HuH-7 (cell line): ENCODE measurements around the gene POGZ.

Experiments used
- DNase-seq: peaks from one replicate; pipeline ENCODE4 v3.0.0; 2011; ENCODE audit warnings: low spot score

Gene POGZ

GRCh38 chr1:151372058-151372934 is 87.0 kb downstream of the POGZ start, which contains the start of gene SELENBP1:
Gene SELENBP1 (minus strand): TSS chr1:151372705. CDS start chr1:151372641, 64 bp downstream.
- peak; percentile 62 for DNase-seq

GRCh38 chr1:151371370-151372057 is 87.8 kb downstream of the POGZ start:
- no peak for DNase-seq

- DNase-seq: no peak
Observed at GRCh38 chr1:151370211-151370911, 88.9 kb downstream of the POGZ start.

GRCh38 chr1:151369621-151370048 is 89.7 kb downstream of the POGZ start:
- no peak for DNase-seq

GRCh38 chr1:151369302-151369610 is 90.0 kb downstream of the POGZ start:
- DNase-seq: no peak

- DNase-seq: no peak
Observed at GRCh38 chr1:151368393-151369301, 90.6 kb downstream of the POGZ start.

DNA sequence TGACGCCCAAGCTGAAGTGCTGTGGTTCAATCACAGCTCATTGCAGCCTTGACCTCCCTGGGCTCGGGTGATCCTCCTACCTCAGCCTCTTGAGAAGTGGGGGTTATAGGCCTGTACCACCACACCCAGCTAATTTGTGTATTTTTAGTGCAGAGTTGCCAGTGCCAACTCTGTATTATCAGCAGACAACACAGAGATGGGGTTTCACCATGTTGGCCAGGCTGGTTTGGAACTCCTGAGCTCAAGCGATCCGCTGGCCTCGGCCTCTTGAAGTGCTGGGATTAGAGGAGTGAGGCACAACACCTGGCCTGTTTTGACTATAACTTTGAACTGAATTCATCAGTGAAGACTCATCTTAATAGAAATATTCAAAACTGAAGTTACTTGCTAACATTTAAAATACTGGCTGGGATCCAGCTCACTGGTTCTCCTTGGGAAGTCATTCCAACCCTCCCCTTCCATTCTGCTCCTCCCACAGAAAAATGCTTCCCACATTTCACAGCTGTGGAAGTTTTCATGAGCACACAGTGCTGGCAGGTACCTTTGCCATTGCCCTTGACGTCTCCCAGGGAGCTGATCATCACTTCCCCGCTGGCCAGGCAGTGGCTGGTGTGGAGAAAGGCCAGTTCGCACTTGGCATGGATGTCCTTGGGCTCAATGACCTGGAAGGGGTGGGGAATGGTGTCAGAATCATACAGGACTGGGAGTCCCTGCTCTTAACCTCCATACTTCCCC is 91.5 kb downstream of the POGZ start:
- DNase-seq: no peak

DNA sequence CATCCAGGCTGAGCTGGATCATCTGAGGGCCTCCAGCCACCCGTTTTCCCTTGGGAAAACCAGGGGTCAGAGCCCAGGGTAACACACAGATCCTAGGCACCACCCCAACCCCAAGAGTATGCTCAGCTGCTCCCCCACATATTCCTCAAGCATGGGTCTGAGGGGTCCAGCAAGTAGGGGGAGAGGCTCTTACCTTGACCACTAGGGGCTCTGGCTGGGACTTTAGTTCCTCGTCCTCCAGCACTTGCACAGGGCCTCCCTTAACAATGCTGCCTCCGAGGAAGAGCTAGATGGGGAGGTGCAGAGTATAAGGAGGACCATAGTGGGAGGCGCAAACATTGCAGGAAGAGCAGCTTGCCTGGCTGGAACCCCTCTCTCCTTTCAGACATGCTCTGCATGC is 94.3 kb downstream of the POGZ start:
- no peak for DNase-seq

DNA sequence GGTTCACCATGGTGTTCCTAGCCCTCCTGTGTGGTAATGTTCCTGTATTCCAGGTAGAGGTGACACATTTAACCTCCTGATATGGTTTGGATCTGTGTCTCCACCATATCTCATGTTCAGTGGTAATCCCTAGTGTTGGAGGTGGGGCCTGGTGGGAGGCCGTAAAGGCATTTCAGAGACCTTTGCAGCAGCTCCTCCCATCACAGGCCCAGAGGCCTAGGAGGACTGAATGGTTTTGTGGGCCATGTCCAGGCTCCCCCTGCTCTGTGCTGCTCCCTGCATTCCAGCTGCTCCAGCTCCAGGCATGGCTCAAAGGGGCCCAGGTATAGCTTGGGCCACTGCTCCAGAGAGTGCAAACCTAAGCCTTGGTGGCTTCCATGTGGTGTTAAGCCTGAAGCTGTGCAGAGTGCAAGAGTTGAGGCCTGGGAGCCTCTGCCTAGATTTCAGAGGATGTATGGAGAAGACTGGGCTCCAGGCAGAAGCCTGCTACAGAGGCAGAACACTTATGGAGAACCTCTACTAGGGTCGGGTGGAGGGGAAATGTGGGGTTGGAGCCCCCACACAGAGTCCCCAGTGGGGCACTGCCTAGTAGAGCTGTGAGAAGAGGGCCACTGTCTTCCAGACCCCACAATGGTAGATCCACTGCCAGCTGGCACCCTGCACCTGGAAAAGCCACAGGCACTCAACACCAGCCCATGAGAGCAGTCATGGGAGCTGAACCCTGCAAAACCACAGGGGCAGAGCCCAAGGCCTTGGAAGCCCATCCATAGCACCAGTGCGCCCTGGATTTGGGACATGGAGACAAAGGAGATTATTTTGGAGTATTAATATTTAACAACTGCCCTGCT is 96.8 kb downstream of the POGZ start:
- DNase-seq: no peak

DNA sequence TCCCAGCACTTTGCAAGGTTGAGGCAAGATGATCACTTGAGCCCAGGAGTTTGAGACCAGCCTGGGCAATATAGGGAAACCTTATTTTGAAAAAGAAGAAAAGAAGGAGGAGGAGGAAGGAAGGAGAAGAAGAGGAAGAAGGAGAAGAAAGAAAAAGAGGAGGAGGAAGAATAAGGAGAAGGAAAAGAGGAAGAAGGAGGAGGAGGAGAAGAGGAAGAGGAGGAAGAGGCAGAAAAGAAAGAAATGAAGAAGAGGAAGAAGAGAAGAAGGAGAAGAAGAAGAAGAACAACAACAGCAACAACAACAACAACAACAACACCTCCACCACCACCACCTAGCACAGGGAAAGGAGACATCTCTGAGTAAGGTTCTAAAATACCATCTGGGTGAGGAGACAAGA is 97.4 kb downstream of the POGZ start:
- DNase-seq: no peak

DNA sequence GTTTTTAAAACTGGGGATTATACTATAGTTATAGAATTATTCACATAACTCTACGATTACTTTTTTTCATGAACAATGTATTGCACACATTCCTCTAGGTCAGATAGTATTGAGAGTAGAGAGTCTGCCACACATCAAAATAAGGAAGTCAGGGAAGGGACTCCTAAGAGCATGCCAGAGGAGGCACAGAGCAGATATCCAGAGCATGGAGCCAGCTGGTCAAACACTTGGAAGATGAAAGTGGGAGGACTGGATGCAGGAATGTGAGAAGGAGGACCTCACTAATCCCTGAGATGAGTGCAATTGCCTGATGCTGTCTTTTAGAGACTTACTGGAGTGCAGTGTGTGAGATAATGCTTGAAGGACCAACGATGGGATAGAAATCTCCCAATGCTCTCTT is 102.6 kb downstream of the POGZ start:
- no peak for DNase-seq
